PC-3 (cell line): Measurements from ENCODE around the gene ADAM19. TPM values are rescaled to one million over a fixed set of nuclear protein-coding genes. Genes with fewer than 3 reads are reported as not detected.

Experiments
- ATAC-seq: fragments of 200-7000 bp; cut with Tn5 transposase; 2 replicates; pipeline ENCODE4 v1.9.1; 2020; ENCODE audit warnings: mild to moderate bottlenecking, moderate library complexity
- BruUV-seq: library from RNA; stranded (reverse); fragments of 400-500 nt; replicated peaks from 2 replicates; lab custom pipeline; 2021; lab: Mats Ljungman, UMichigan
- CTCF ChIA-PET: fragments of 300-600 bp; sonication (Branson Sonifier 250); formaldehyde crosslinking; loops from one replicate; lab custom pipeline; 2022; ENCODE audit warnings: antibody characterized with exemption; lab: Charles Lee
- POLR2A ChIA-PET: fragments of 300-600 bp; sonication (Branson Sonifier 250); formaldehyde crosslinking; loops from one replicate; lab custom pipeline; 2022; ENCODE audit warnings: antibody characterized with exemption; ENCODE audit not compliant: unreplicated experiment; lab: Charles Lee
- DNase-seq: peaks from one replicate; pipeline ENCODE4 v3.0.0-alpha.2; 2015
- H2AFZ ChIP-seq: fragments of 300-600 bp; sonication (generic); 2 replicates; pipeline ENCODE4 v1.6.0; 2016; ENCODE audit warnings: antibody characterized with exemption, low read length
- H3F3A ChIP-seq: fragments of 300-600 bp; sonication (generic); one replicate; pipeline ENCODE4 v1.6.0; 2017; ENCODE audit warnings: antibody characterized with exemption, low read length, control low read depth, mild to moderate bottlenecking; ENCODE audit not compliant: unreplicated experiment
- H3K27ac ChIP-seq: fragments of 300-600 bp; sonication (generic); 2 replicates; pipeline ENCODE4 v1.5.1; 2016; ENCODE audit warnings: mild to moderate bottlenecking, low read length
- H3K27me3 ChIP-seq: fragments of 300-600 bp; sonication (generic); 2 replicates; pipeline ENCODE4 v1.6.1; 2016; ENCODE audit warnings: low read length, mixed read lengths
- H3K36me3 ChIP-seq: fragments of 300-600 bp; sonication (generic); 2 replicates; pipeline ENCODE4 v1.6.1; 2016; ENCODE audit warnings: low read depth, mixed run types, low read length, mixed read lengths
- H3K4me1 ChIP-seq: fragments of 300-600 bp; sonication (generic); 2 replicates; pipeline ENCODE4 v1.5.1; 2016; ENCODE audit warnings: low read length; ENCODE audit not compliant: insufficient read depth
- H3K4me2 ChIP-seq: fragments of 300-600 bp; sonication (generic); 2 replicates; pipeline ENCODE4 v1.6.0; 2016; ENCODE audit warnings: low read length
- H3K4me3 ChIP-seq: fragments of 300-600 bp; sonication (generic); 2 replicates; pipeline ENCODE4 v1.5.1; 2016; ENCODE audit warnings: mild to moderate bottlenecking, low read length, mixed read lengths
- H3K79me2 ChIP-seq: fragments of 300-600 bp; sonication (generic); 2 replicates; pipeline ENCODE4 v1.6.1; 2017; ENCODE audit warnings: low read length, mixed read lengths
- H3K9ac ChIP-seq: fragments of 300-600 bp; sonication (generic); 2 replicates; pipeline ENCODE4 v1.6.0; 2016; ENCODE audit warnings: mild to moderate bottlenecking, low read length
- H3K9me2 ChIP-seq: fragments of 300-600 bp; sonication (generic); replicated peaks from 2 replicates; pipeline ENCODE4 v1.6.1; 2016; ENCODE audit warnings: mixed run types, low read length, mixed read lengths
- H3K9me3 ChIP-seq: fragments of 300-600 bp; sonication (generic); 2 replicates; pipeline ENCODE4 v1.6.1; 2016; ENCODE audit warnings: low read length, mixed read lengths
- H4K20me1 ChIP-seq: fragments of 300-600 bp; sonication (generic); 2 replicates; pipeline ENCODE4 v1.6.1; 2016; ENCODE audit warnings: low read length, mixed read lengths
- CTCF ChIP-seq: fragments of 300-600 bp; sonication (generic); conservative IDR thresholded peaks from 2 replicates; pipeline ENCODE4 v1.5.1; 2017; ENCODE audit warnings: antibody characterized with exemption, low read depth, mild to moderate bottlenecking, low read length
- EZH2 ChIP-seq: fragments of 300-600 bp; sonication (generic); IDR thresholded peaks from one replicate; pipeline ENCODE4 v1.6.1; 2017; ENCODE audit warnings: antibody characterized with exemption, mild to moderate bottlenecking, low read length; ENCODE audit not compliant: unreplicated experiment
- EZH2phosphoT487 ChIP-seq: fragments of 300-600 bp; sonication (generic); IDR thresholded peaks from 2 replicates; pipeline ENCODE4 v1.6.1; 2018; ENCODE audit warnings: mild to moderate bottlenecking, antibody characterized with exemption, low read length, borderline replicate concordance
- intact Hi-C: fragments of 100-400 bp; cut with micrococcal nuclease; formaldehyde crosslinking; loops from 2 replicates; pipeline ENCODE4 v1.9.0; 2023
- total RNA-seq: library from RNA; depleted of rRNA; stranded (reverse); fragments of >200 nt; gene quantifications from 2 replicates; pipeline ENCODE4 v1.2.3, GENCODE V29; 2014

The ADAM19 gene
- total RNA-seq, 1 experiment from 2014 or later = 115 TPM

GRCh38 chr5:157463621-157464518, 111.7 kb downstream of the ADAM19 start:
- no TSS peak for BruUV-seq
- Histone ChIP-seq H3K4me1 (peaks cover 20% of the 10 kb centered on the region), H3K9me3 (no peaks in the 10 kb centered on the region), H2AFZ (peak overlapping the region; percentile 46), H3K79me2 (no peaks in the 10 kb centered on the region), H3K27me3 (no peaks in the 10 kb centered on the region), H3K27ac (peak overlapping the region; percentile 49), H3K4me2 (peak overlapping the region; percentile 42), H3F3A (no peaks in the 10 kb centered on the region), H3K4me3 (no peak overlapping the region), H3K9me2 (no peaks in the 10 kb centered on the region), H4K20me1 (no peaks in the 10 kb centered on the region), H3K36me3 (no peaks in the 10 kb centered on the region), H3K9ac (peak overlapping the region; percentile 1; the same call in 1 of the 2 replicates)
- TF ChIP-seq EZH2 = no peak
- TF ChIP-seq EZH2phosphoT487 = no peak
- TF ChIP-seq CTCF = no peak
- peak; percentile 64 for DNase-seq
- intact Hi-C loops = loop anchor here (2.0 kb wide), 1 partner anchor 73 kb away; no protein-coding TSS in a partner anchor
- ChIA-PET CTCF (interaction anchor here (0.5 to 0.7 kb wide), 3 partner anchors 11 to 321 kb away, joined by 3 to 4 read pairs (median 4); partner anchors contain the start of gene MED7), POLR2A (interaction anchor here (0.5 to 0.6 kb wide), 3 partner anchors 31 to 245 kb away, joined by 4 to 12 read pairs (median 5); no protein-coding TSS in a partner anchor)
- peak; percentile 16; the same call in 1 of the 2 replicates for ATAC-seq

- no TSS peak for BruUV-seq
- ATAC-seq (no peak), DNase-seq (no peak)
- Histone ChIP-seq H3K4me1 (peaks cover 20% of the 10 kb centered on the region), H3K79me2 (no peaks in the 10 kb centered on the region), H3K4me3 (no peak overlapping the region), H3K4me2 (no peak overlapping the region), H3K9ac (no peak overlapping the region), H4K20me1 (no peaks in the 10 kb centered on the region), H3F3A (no peaks in the 10 kb centered on the region), H2AFZ (no peak overlapping the region), H3K9me3 (no peaks in the 10 kb centered on the region), H3K27ac (no peak overlapping the region), H3K36me3 (no peaks in the 10 kb centered on the region), H3K9me2 (no peaks in the 10 kb centered on the region), H3K27me3 (no peaks in the 10 kb centered on the region)
- no peak for TF ChIP-seq EZH2phosphoT487
- no peak for TF ChIP-seq CTCF
- TF ChIP-seq EZH2 = no peak
- CTCF ChIA-PET = no interaction called here
- intact Hi-C loops = no loop called here
- POLR2A ChIA-PET = no interaction called here
Measured at GRCh38 chr5:157463081-157463480, 112.5 kb downstream of the ADAM19 start.
